ENCODE measurements around the gene PTF1A.

- TF ChIP-seq TARDBP (IDR thresholded peaks at IDR 0.05; ENCODE audit: borderline replicate concordance) = no peak
- TF ChIP-seq CTCF (IDR thresholded peaks at IDR 0.05 in 2 of 3, conservative IDR thresholded peaks at IDR 0.05 in 1 of 3; ENCODE audit: control insufficient read depth in 2 of 3, extremely low read depth in 1 of 3, insufficient read depth in 1 of 3, low read depth in 3 of 3, low read length in 3 of 3) = no peak
- TF ChIP-seq SMC3 (IDR thresholded peaks at IDR 0.05; ENCODE audit: borderline replicate concordance, low read length) = no peak
- TF ChIP-seq, protein P1, sequence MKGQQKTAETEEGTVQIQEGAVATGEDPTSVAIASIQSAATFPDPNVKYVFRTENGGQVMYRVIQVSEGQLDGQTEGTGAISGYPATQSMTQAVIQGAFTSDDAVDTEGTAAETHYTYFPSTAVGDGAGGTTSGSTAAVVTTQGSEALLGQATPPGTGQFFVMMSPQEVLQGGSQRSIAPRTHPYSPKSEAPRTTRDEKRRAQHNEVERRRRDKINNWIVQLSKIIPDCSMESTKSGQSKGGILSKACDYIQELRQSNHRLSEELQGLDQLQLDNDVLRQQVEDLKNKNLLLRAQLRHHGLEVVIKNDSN (IDR thresholded peaks at IDR 0.05; ENCODE audit: borderline replicate concordance, extremely low read length, insufficient read depth, low read depth, low read length) = no peak
- no peak for TF ChIP-seq ZNF24 (IDR thresholded peaks at IDR 0.05)
- no peak for TF ChIP-seq POLR2AphosphoS5 (IDR thresholded peaks at IDR 0.05; ENCODE audit: low read length)
- TF ChIP-seq GATAD2B (conservative IDR thresholded peaks at IDR 0.05; ENCODE audit: low read depth) = no peak
- TF ChIP-seq CBFB (IDR thresholded peaks at IDR 0.05; ENCODE audit: low read depth) = no peak
- TF ChIP-seq, protein P2, sequence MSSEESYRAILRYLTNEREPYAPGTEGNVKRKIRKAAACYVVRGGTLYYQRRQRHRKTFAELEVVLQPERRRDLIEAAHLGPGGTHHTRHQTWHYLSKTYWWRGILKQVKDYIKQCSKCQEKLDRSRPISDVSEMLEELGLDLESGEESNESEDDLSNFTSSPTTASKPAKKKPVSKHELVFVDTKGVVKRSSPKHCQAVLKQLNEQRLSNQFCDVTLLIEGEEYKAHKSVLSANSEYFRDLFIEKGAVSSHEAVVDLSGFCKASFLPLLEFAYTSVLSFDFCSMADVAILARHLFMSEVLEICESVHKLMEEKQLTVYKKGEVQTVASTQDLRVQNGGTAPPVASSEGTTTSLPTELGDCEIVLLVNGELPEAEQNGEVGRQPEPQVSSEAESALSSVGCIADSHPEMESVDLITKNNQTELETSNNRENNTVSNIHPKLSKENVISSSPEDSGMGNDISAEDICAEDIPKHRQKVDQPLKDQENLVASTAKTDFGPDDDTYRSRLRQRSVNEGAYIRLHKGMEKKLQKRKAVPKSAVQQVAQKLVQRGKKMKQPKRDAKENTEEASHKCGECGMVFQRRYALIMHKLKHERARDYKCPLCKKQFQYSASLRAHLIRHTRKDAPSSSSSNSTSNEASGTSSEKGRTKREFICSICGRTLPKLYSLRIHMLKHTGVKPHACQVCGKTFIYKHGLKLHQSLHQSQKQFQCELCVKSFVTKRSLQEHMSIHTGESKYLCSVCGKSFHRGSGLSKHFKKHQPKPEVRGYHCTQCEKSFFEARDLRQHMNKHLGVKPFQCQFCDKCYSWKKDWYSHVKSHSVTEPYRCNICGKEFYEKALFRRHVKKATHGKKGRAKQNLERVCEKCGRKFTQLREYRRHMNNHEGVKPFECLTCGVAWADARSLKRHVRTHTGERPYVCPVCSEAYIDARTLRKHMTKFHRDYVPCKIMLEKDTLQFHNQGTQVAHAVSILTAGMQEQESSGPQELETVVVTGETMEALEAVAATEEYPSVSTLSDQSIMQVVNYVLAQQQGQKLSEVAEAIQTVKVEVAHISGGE (CRISPR knock-in tag; IDR thresholded peaks at IDR 0.05) = no peak
These were observed 5.4 kb upstream of the PTF1A start for GRCh38 chr10:23186697-23187096.

Data from GM12878 (cell line).